RPMI7951 (cell line): ENCODE data around the gene ERC1. TPM values are rescaled to one million over a fixed set of nuclear protein-coding genes. Genes with fewer than 3 reads are reported as not detected.
A peak's percentile ranks its signal among the peaks of the same experiment; 100 is the strongest.

ENCODE experiments used
- DNase-seq: peaks from one replicate; pipeline ENCODE4 v3.0.0-alpha.2; 2012; ENCODE audit warnings: low read depth
- total RNA-seq: library from RNA; depleted of rRNA; stranded (reverse); fragments of >200 nt; shearing (Covaris generic); gene quantifications from 2 replicates; pipeline ENCODE4 v1.2.3, GENCODE V29; 2014

The ERC1 gene
- total RNA-seq, 1 experiment from 2014 or later: 11.7 TPM

DNA sequence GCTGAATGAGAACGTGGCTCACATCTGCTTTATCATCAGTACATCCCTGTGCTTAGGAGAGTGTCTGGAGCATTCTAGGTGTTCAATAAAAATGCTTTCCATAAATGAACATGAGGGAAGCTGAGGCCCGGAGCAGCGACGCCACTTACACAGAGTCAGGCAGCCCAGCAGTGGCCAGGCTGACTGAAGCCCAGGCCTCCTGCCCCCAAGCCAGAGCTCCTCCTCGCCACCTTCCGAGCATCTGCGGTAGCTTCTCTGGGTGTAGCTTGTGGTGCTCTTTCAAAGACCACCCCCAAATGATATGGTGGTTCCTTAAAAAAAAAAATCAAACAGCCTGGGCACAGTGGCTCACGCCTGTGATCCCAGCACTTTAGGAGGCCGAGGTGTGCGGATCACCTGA, 514.6 kb downstream of the ERC1 start:
- DNase-seq: no peak

DNA sequence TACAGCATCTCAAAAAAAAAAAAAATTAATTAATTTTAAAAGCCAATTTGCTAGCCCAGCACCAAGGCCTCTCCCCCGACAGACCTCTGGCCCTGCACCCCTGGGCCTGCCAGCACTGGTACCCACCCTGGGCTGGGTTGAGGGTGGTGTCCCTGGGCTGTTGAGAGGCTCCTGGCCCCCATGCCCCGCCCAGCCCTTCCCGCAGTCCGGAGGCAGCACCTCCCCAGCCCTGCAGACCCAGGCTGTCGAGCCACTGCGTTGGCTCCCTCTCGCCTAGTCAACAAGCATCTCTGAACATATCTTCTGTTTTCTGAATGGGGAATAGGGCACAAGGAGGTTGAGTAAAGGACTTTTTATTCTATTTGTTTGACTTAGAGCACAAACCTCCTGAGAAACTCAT, 516.3 kb downstream of the ERC1 start:
- no peak for DNase-seq

- no peak for DNase-seq
These were observed 518.5 kb downstream of the ERC1 start for GRCh38 chr12:1509413-1510052.

GRCh38 chr12:1510056-1510812, 519.2 kb downstream of the ERC1 start:
- DNase-seq: no peak

- no peak for DNase-seq
These were observed 524.0 kb downstream of the ERC1 start for GRCh38 chr12:1515010-1515409.

DNA sequence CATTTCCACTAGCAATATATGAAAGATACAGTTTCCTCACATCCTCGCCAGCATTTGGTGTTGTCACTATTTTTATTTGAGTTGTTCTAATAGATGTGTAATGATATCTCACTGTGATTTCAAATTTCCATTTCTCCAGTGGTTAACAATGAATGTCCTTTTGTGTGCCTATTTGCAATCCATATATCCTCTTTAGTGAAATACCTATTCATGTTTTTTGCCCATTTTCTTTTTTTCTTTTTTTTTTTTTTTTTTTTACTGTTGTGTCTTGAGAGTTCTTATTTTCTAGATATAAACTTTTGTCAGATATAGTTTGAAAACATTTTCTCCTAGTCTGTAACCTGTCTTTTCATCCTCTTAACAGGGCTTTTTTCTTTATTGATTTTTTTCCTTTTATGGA, 524.4 kb downstream of the ERC1 start:
- no peak for DNase-seq

DNA sequence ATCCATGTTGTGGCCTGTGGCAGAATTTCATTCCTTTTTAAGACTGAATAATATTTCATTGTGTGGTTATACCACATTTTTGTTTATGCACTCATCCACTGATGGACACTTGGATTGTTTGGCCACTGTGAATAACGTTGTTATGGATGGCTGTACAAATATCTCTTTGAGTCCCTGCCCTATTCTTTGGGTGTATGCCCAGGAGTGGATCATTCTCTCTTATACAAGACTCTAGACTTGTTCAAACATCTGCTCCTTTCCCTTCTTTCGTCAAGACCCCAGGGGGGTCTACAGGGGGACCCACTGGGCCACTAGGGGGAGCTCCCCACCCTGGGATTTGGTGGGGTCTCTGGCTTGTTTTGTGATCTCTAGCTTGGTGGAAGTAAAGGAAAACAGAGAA, 526.0 kb downstream of the ERC1 start:
- peak; percentile 85 for DNase-seq

DNA sequence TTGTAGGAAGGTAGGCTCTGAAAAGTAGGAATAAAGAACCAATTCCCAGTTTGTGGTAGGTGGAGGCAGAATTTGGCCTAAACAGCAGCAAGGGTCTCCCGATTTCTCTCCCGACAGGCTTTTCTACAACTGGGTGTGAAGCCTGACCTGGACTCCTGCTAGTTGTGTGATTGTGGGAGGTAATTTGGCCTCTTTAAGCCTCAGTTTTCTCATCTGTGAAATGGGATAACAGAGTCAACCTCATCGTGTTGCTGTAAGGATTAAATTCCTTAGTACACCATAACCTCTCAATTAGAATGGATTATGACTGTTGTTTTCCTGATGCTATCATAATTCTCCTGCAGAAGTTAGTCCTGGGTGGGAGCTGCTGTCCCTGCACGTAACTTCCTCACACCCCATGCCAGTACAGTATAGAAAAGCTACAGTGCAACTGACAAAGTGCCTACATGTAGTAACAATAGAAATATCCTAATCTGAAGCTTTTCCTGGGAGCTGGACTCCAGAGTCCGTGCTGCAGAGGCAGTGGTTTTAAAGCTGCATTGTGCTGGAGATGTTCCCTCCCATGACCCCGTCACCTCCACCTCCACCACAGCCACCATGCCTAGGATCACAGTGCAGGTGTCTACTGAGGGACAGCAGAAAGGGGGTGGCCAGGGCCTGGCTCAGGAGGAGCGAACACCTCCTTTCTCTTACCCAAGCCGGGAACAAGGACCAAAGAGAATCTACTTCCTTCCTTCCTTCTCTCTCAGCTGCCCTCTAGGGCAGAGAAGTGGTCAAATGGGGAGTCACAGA, 526.9 kb downstream of the ERC1 start:
- DNase-seq: no peak

DNA sequence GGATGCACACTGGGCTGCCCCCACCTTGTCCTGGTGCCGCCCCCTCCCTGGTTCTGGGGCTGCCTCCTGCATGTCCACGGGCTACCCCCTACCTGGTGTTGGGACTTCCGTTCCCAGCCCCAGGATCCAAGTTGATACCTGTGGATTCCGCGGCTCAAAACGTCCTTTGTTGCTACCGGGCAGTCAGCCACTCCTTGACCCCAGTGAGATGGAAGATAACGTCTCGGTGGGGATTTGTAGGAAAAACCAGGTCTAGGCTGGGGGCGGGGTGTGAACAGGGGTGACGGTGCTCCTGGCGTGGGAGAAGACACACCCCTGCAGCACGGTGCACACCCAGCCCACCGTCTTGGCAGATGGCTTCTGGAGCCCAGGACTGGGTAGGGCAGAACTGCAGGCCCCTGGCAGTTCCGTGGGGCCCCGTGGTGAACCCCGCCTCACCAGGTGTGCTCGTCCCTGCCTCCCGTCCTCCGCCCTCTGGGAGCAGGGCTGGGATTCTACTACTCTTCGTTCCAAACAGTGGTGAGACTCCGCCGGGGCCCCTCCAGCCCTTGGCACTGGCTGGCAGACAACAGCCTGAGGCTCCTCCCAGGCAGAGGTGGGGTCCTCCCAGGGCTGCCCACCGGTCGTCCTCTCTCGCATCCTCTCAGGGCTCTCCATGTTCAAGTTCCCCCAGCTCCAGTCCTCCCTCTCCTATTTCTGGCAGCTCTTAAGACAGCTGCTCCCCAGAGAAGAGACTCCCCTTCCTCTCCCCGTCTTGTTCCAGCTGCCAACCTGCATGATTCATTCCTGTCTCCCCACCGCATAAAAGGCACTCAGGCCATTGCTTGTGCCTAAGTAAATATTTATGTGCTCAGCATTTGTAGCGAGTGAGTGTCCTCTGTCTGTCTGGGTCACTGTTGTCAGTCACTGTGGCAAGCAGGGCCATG, 527.8 kb downstream of the ERC1 start:
- DNase-seq: peak; percentile 95

DNA sequence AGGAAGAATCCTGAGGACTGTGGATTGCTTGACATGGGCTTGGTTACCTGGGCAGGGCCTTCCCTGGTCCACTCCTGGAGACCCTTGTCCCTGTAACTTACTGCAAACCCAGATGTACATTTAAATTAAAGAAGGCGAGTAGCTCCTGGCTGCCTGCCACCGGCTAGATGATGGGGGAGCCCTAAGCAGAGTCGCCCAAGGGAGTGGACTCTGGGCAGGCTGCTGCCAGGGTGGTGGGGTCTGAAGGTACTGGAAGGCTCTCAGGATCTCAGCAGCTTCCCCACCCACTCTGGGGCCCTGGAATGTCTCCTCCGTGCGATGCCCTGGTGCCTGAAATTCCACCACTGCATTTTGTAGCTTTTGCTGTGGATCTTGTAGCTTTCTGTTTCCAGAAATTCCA, 528.6 kb downstream of the ERC1 start:
- DNase-seq: peak; percentile 44

- DNase-seq: no peak
These were observed 532.0 kb downstream of the ERC1 start for GRCh38 chr12:1523046-1523445.

DNA sequence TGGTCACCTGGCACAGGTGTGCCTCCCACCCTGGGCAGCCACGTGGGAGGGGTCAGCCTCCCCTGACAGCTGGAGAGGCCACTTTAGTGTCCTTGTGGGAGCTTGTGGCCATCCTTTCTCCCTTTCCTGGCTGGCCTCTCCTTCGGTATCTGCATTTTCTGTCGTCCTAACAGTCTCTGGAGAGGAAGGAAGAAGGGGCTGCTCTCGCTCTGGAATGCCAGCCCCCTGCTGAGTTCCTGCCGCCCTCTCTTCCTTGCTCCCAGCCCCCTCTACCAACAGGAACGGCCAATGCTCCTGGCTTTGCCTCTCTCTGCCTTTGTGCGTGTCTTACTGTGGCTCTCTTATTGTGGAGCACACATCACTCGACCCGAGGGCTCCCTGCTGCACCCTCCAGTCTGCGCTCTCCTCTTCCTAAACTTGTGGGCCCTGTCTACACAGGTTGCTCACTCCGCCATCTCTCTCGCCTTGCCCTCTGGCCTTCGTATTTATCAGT, 532.6 kb downstream of the ERC1 start:
- no peak for DNase-seq

DNA sequence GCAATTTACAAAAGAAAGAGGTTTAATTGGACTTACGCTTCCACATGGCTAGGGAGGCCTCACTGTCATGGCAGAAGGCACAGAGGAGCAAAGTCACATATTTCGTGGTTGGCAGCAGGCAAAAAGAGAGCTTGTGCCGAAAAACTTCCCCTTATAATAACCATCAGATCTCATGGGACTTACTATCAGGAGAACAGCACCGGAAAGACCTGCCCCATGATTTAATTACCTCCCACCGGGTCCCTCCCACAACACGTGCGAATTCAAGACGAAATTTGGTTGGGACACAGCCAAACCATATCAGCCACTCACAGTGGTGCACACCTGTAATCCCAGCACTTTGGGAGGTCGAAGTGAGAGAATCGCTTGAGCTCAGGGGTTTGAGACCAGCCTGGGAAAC, 534.8 kb downstream of the ERC1 start:
- DNase-seq: no peak

DNA sequence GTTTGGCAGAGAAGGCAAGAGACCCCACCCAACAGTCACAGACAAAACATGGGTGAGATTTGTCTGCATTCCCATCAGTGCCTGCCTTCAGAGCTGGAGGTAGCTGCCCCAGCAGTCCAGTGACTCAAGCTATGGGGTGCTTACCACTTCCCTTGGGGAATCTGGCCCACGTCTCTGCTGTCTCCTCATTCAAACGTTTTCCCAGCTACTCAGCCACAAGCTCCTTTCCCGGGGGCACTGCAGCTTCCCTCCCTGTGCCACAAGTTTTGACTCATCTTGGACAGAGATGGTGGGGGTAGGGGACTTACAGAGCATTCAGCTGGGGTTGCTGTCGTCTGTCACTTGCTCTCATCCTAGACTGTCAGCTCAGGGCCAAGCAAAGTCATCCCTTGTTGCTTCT, 536.8 kb downstream of the ERC1 start:
- peak; percentile 97 for DNase-seq

- DNase-seq: no peak
These were observed 537.8 kb downstream of the ERC1 start for GRCh38 chr12:1528791-1529190.

DNA sequence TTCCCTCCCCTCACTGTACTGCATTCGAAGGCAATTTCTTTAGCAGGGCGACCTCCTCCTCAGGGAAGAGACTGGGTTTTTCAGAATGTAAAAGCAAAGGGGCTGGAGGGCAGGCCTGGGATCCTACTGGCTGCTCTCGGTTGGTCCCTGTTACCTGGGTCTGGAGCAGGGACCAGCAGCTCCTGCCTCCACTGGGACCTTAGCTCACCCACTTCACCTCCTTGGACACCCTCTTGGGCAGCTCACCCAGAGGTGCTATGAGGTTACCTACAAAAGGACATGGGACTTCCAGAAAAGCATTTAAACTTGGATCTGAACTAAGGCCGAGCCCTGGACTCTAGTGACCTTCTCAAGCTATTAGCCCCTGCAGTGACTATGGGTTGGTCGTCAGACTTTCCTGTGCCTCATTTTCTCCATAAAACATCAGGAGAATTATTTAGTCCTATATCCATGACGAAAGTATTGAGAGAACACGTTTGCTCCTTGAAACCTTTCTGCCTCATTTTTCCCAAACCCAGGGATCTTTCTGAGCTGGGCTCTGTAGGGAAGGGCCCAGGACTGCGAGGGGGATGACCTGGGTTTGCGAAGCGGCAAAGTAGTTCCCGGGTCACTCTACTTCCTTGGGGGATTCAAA, 538.3 kb downstream of the ERC1 start:
- no peak for DNase-seq

GRCh38 chr12:1529862-1530591, 539.0 kb downstream of the ERC1 start:
- DNase-seq: peak; percentile 49

GRCh38 chr12:1530592-1531152, 539.6 kb downstream of the ERC1 start:
- no peak for DNase-seq

GRCh38 chr12:1531153-1531653, 540.2 kb downstream of the ERC1 start:
- no peak for DNase-seq
